ENCODE data around the gene UTP4.

GRCh38 chr16:69190046-69190588 is 57.7 kb downstream of the UTP4 start:
- TF ChIP-seq, protein P1, sequence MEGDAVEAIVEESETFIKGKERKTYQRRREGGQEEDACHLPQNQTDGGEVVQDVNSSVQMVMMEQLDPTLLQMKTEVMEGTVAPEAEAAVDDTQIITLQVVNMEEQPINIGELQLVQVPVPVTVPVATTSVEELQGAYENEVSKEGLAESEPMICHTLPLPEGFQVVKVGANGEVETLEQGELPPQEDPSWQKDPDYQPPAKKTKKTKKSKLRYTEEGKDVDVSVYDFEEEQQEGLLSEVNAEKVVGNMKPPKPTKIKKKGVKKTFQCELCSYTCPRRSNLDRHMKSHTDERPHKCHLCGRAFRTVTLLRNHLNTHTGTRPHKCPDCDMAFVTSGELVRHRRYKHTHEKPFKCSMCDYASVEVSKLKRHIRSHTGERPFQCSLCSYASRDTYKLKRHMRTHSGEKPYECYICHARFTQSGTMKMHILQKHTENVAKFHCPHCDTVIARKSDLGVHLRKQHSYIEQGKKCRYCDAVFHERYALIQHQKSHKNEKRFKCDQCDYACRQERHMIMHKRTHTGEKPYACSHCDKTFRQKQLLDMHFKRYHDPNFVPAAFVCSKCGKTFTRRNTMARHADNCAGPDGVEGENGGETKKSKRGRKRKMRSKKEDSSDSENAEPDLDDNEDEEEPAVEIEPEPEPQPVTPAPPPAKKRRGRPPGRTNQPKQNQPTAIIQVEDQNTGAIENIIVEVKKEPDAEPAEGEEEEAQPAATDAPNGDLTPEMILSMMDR (IDR thresholded peaks at IDR 0.05; ENCODE audit: low read depth, low read length, poor library complexity, severe bottlenecking): no peak
- TF ChIP-seq EZH2phosphoT487 (IDR thresholded peaks at IDR 0.05; ENCODE audit: borderline replicate concordance, low read length): no peak
